Measurements from ENCODE around the gene PCP4.

DNA sequence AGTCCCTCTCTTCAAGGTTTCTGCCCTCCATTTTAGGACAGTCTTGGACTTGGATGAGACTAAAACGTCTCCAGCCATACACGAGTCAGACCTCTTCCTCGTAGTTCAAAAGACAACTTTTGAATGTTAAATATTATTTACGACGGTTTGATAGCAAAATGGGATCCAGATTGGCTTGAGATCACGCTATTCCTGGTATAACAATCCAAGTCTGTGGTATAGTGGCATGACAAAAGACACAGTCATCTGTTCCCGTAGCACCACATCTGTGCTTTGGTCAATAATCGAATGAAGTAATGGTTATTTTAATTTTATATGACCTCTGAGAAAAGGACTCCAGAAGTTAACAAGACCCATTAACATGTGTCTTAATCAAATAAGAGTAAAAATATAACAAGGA, 7.0 kb downstream of the PCP4 start:
- no peak for TF ChIP-seq CTCF (IDR thresholded peaks at IDR 0.05)
- TF ChIP-seq POLR2A (IDR thresholded peaks at IDR 0.05): no peak
